Measurements from ENCODE around the gene WDTC1. TPM values are rescaled to one million over a fixed set of nuclear protein-coding genes. Genes with fewer than 3 reads are reported as not detected.

WDTC1 gene
- total RNA-seq, 1 experiment from 2014 or later: 26.6 TPM

DNA sequence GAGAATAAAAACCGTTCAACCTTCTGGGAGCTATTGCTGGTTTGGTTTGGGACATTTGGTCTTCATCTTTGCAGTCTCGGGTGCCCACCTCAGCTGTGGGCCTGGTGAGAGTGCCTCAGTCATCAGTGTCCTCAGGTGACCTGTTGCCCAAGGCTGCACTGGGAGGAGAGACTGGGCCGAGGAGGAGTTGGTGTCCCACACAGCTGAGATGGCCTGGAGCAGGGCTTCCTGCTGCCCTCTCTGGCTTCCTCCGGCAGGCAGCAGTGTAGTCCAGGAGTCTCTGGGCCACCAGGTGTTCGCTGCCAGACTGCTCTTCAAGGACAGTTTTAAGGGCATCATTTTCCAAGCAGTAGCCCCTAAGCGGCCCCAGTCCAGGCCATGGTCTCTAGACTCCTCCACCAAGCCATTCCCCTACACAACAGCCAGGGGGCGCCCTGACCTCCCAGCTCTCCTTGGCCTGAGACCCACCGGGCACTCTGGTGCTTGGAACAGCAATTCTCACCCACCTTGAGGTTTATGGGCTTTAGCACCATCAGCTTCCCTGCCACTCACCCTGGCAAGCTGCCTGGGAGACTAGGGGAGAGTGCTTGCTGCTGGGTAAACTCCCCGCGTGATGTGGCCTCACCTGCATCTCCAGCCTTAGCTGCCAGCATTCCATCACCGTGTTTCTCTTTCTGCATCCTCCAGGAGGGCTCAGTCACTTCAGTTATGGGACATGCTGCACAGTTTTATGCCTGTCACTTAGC is 98.3 kb downstream of the WDTC1 start:
- Histone ChIP-seq H3K9me2 (ENCODE audit: insufficient read depth) (no peaks in the 10 kb centered on the region), H3K4me1 (ENCODE audit: control insufficient read depth in 1 of 2, insufficient read depth in 2 of 2, low read length in 2 of 2) (no peaks in the 10 kb centered on the region), H3K27me3 (ENCODE audit: insufficient read depth, low read length) (no peaks in the 10 kb centered on the region), H3K27ac (ENCODE audit: low read depth, low read length) (no peak overlapping the region; the same call in 1 of the 2 replicates), H3K36me3 (ENCODE audit: control insufficient read depth in 1 of 2, insufficient read depth in 2 of 2, low read length in 2 of 2) (peaks cover 20 to 36% of the 10 kb centered on the region in 2 experiments), H3K4me3 (replicated peaks in 1 of 2; ENCODE audit: low read depth in 1 of 2, low read length in 2 of 2) (no peak overlapping the region), H3K9ac (ENCODE audit: low read length) (no peak overlapping the region), H3K4me2 (ENCODE audit: low read length) (no peak overlapping the region), H4K20me1 (ENCODE audit: insufficient read depth) (no peaks in the 10 kb centered on the region), H3K79me2 (ENCODE audit: insufficient read depth, low read length) (peaks cover 31% of the 10 kb centered on the region), H2AFZ (ENCODE audit: low read depth, low read length, poor library complexity, severe bottlenecking) (no peak overlapping the region), H3K9me3 (ENCODE audit: control insufficient read depth in 1 of 2, insufficient read depth in 1 of 2, low read depth in 1 of 2, low read length in 2 of 2) (no peaks in the 10 kb centered on the region)
- DNase-seq (ENCODE audit: low read depth, low spot score) (no peak), ATAC-seq (peak; percentile 89)
- ChIA-PET CTCF (interaction anchor here (0.6 to 2.2 kb wide), 16 partner anchors 9 to 229 kb away, joined by 3 to 13 read pairs (median 5); partner anchors contain the start of genes GPR3, MAP3K6 and SYTL1), POLR2A (interaction anchor here (1.2 kb wide), 1 partner anchor 11 kb away, joined by 3 read pairs; no protein-coding TSS in a partner anchor), RAD21 (ENCODE audit: low non-redundant PET in 1 of 2, low total read pairs in 2 of 2, uncharacterized antibody in 2 of 2, unreplicated experiment in 2 of 2) (interaction anchor here (0.6 to 1.3 kb wide), 3 partner anchors 36 to 55 kb away, joined by 3 to 6 read pairs (median 5); no protein-coding TSS in a partner anchor)
- intact Hi-C loops (cut with micrococcal nuclease): no loop called here
- TF ChIP-seq RAD21 (IDR thresholded peaks at IDR 0.05; ENCODE audit: low read depth): peak; percentile 68
- TF ChIP-seq, protein P1, sequence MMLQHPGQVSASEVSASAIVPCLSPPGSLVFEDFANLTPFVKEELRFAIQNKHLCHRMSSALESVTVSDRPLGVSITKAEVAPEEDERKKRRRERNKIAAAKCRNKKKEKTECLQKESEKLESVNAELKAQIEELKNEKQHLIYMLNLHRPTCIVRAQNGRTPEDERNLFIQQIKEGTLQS (IDR thresholded peaks at IDR 0.05): no peak
- TF ChIP-seq REST (IDR thresholded peaks at IDR 0.05; ENCODE audit: low read depth): no peak
- TF ChIP-seq CEBPB (IDR thresholded peaks at IDR 0.05; ENCODE audit: low read depth): no peak
- TF ChIP-seq, protein P2, sequence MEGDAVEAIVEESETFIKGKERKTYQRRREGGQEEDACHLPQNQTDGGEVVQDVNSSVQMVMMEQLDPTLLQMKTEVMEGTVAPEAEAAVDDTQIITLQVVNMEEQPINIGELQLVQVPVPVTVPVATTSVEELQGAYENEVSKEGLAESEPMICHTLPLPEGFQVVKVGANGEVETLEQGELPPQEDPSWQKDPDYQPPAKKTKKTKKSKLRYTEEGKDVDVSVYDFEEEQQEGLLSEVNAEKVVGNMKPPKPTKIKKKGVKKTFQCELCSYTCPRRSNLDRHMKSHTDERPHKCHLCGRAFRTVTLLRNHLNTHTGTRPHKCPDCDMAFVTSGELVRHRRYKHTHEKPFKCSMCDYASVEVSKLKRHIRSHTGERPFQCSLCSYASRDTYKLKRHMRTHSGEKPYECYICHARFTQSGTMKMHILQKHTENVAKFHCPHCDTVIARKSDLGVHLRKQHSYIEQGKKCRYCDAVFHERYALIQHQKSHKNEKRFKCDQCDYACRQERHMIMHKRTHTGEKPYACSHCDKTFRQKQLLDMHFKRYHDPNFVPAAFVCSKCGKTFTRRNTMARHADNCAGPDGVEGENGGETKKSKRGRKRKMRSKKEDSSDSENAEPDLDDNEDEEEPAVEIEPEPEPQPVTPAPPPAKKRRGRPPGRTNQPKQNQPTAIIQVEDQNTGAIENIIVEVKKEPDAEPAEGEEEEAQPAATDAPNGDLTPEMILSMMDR (IDR thresholded peaks at IDR 0.05 in 2 of 3, conservative IDR thresholded peaks at IDR 0.05 in 1 of 3; ENCODE audit: borderline replicate concordance in 1 of 3, insufficient read depth in 1 of 3, low read depth in 2 of 3, low read length in 2 of 3): peak; percentile 66 to 92 (median 92); a peak in 5 of 6 replicates
- TF ChIP-seq SP1 (IDR thresholded peaks at IDR 0.05; ENCODE audit: low read depth): no peak
- no TSS peak for BruUV-seq (replicated peaks)

All from HCT116 (cell line).